K562 (cell line): ENCODE measurements around the gene TMEM156. TPM values are rescaled to one million over a fixed set of nuclear protein-coding genes. Genes with fewer than 3 reads are reported as not detected.

Experiments
- ATAC-seq: fragments of 200-7000 bp; cut with Tn5 transposase; 3 replicates; pipeline ENCODE4 v1.9.1; 2020; ENCODE audit warnings: moderate library complexity
- BruUV-seq: library from RNA; stranded (reverse); fragments of 400-500 nt; replicated peaks from 2 replicates; lab custom pipeline; 2021; lab: Mats Ljungman, UMichigan
- CTCF ChIA-PET: fragments of 300-600 bp; formaldehyde crosslinking; extraction: SDS; loops from one replicate; lab custom pipeline; 2021; ENCODE audit warnings: low intra/inter-chr PET ratio; lab: Yijun Ruan, JAX
- POLR2A ChIA-PET: fragments of 300-600, 350-650 bp; sonication (Branson Sonifier 250); formaldehyde crosslinking; extraction: SDS; loops from one replicate; lab custom pipeline; 2021; ENCODE audit warnings: antibody characterized with exemption, inconsistent platforms; lab: Yijun Ruan, JAX
- DNase-seq, 4 experiments: peaks; one replicate each; pipeline versions ENCODE4 v3.0.0 to v3.0.0-alpha.2; 2011 to 2018; ENCODE audit warnings: low spot score in 3 of 4, mixed read lengths in 3 of 4; ENCODE audit errors: extremely low read depth in 1 of 4
- FAIRE-seq: peaks from 2 replicates; lab custom pipeline; 2011; peaks lifted over from hg19 to GRCh38; lab: Jason Lieb, UNC
- H2AFZ ChIP-seq: 2 replicates; pipeline ENCODE4 v1.6.0; 2011; ENCODE audit warnings: low read depth, low read length, control low read depth, inconsistent platforms
- H3K27ac ChIP-seq: fragments of 200-600 bp; 3 replicates; pipeline ENCODE4 v1.8.0; 2011; ENCODE audit warnings: low read depth, mild to moderate bottlenecking, control low read depth, inconsistent platforms, low read length, moderate library complexity, mixed read lengths; ENCODE audit errors: extremely low read depth
- H3K27me3 ChIP-seq, 2 experiments: fragments of 300-600 bp in 1 of 2; 2 replicates in 1 of 2; 3 replicates in 1 of 2; pipeline versions ENCODE4 v1.6.0 to v1.8.0; 2011; ENCODE audit warnings: inconsistent platforms in 2 of 2, low read length in 2 of 2, mild to moderate bottlenecking in 1 of 2, mixed read lengths in 1 of 2, moderate library complexity in 1 of 2; ENCODE audit not compliant: control insufficient read depth in 2 of 2, insufficient read depth in 2 of 2
- H3K36me3 ChIP-seq: fragments of 300-600 bp; 3 replicates; pipeline ENCODE4 v1.8.0; 2011; ENCODE audit warnings: mild to moderate bottlenecking, low read length, inconsistent platforms; ENCODE audit not compliant: control insufficient read depth, insufficient read depth
- H3K4me1 ChIP-seq, 2 experiments: fragments of 200-600 bp in 1 of 2; replicated peaks in 1 of 2; 2 replicates in 1 of 2; 3 replicates in 1 of 2; pipeline versions ENCODE4 v1.5.1 to v1.8.0; 2011; ENCODE audit warnings: inconsistent platforms in 2 of 2, low read length in 2 of 2, mild to moderate bottlenecking in 1 of 2, mixed read lengths in 1 of 2, moderate library complexity in 1 of 2; ENCODE audit not compliant: control insufficient read depth in 2 of 2, insufficient read depth in 2 of 2
- H3K4me2 ChIP-seq: 2 replicates; pipeline ENCODE4 v1.6.1; 2011; ENCODE audit warnings: low read length, control low read depth, inconsistent platforms, mixed read lengths; ENCODE audit not compliant: insufficient read depth
- H3K4me3 ChIP-seq: fragments of 200-600 bp; sonication (generic), shearing (Covaris generic); 2 replicates; pipeline ENCODE4 v1.5.1; 2016; ENCODE audit warnings: control low read depth, inconsistent platforms
- H3K79me2 ChIP-seq: fragments of 200-600 bp; 3 replicates; pipeline ENCODE4 v1.8.0; 2011; ENCODE audit warnings: low read length, inconsistent platforms; ENCODE audit not compliant: control insufficient read depth, insufficient read depth
- H3K9ac ChIP-seq, 2 experiments: 2 replicates each; pipeline versions ENCODE4 v1.6.0 to v1.6.1; 2011; ENCODE audit warnings: low read depth in 2 of 2, low read length in 2 of 2, control low read depth in 1 of 2, inconsistent platforms in 1 of 2, mild to moderate bottlenecking in 1 of 2, mixed read lengths in 1 of 2; ENCODE audit not compliant: insufficient read depth in 1 of 2
- H3K9me1 ChIP-seq: one replicate; pipeline ENCODE4 v1.6.0; 2011; ENCODE audit warnings: inconsistent platforms, mild to moderate bottlenecking, low read length, moderate library complexity; ENCODE audit not compliant: control insufficient read depth, insufficient read depth
- H3K9me3 ChIP-seq: replicated peaks from 2 replicates; pipeline ENCODE4 v1.5.1; 2011; ENCODE audit warnings: low read depth, low read length, inconsistent platforms; ENCODE audit not compliant: control insufficient read depth, insufficient read depth
- H4K20me1 ChIP-seq: replicated peaks from 2 replicates; pipeline ENCODE4 v1.6.1; 2011; ENCODE audit warnings: low read length, inconsistent platforms, mixed read lengths; ENCODE audit not compliant: control insufficient read depth, insufficient read depth
- CBFB ChIP-seq: sonication (generic); formaldehyde crosslinking; IDR thresholded peaks from 2 replicates; pipeline ENCODE4 v1.4.0; 2020; ENCODE audit warnings: mild to moderate bottlenecking, missing genetic modification reagents
- CEBPG ChIP-seq, 3 experiments: fragments of 200-800 bp in 1 of 3; sonication (Bioruptor generic) in 1 of 3; sonication (generic) in 1 of 3; formaldehyde crosslinking in 1 of 3; IDR thresholded peaks in 2 of 3; conservative IDR thresholded peaks in 1 of 3; 2 replicates each; pipeline versions ENCODE4 v1.6.1 to v1.8.0; 2016 to 2022; ENCODE audit warnings: missing compliant biosample characterization in 2 of 3, missing genetic modification characterization in 2 of 3, mild to moderate bottlenecking in 1 of 3, missing genetic modification reagents in 1 of 3
- HLTF ChIP-seq: fragments of 450-650 bp; IDR thresholded peaks from 2 replicates; pipeline ENCODE4 v1.6.1; 2016
- NFXL1 ChIP-seq: fragments of 450-650 bp; formaldehyde crosslinking; IDR thresholded peaks from 2 replicates; pipeline ENCODE4 v1.4.0; 2021; ENCODE audit warnings: mild to moderate bottlenecking
- RAD51 ChIP-seq: fragments of 450-650 bp; IDR thresholded peaks from 2 replicates; pipeline ENCODE4 v1.7.1; 2016; ENCODE audit warnings: low read depth, mild to moderate bottlenecking, borderline replicate concordance
- ZNF3 ChIP-seq: fragments of 250-450 bp; sonication (Bioruptor Pico); IDR thresholded peaks from 2 replicates; pipeline ENCODE4 v1.5.0; 2021; ENCODE audit warnings: mild to moderate bottlenecking, moderate library complexity
- WGBS: fragments of 100-300 bp; shearing (Covaris generic); methylation state at CpG from one replicate; pipeline ENCODE4 v1.1.6; 2016; ENCODE audit warnings: low coverage, mixed read lengths; ENCODE audit not compliant: insufficient coverage; ENCODE audit errors: missing lambda C conversion rate; 5-methylcytosine and 5-hydroxymethylcytosine counted together
- in situ Hi-C: fragments of 300-500 bp; cut with MboI; formaldehyde crosslinking; loops from 4 replicates; pipeline ENCODE4 v1.15.0; 2018; ENCODE audit warnings: inconsistent platforms, mixed read lengths
- intact Hi-C: fragments of 100-400 bp; cut with micrococcal nuclease; formaldehyde crosslinking; loops from 2 replicates; pipeline ENCODE4 v1.14.2; 2022
- polyA plus RNA-seq, 8 experiments: library from polyadenylated mRNA; depleted of rRNA in 4 of 8; stranded (reverse) in 5 of 8; unstranded in 3 of 8; fragments of >200 nt; fragmentation: Nextera tagmentation in 2 of 8; fragmentation: Illumina TruSeq in 1 of 8; extraction: Ambion mirVana in 2 of 8; extraction: Trizol in 1 of 8; gene quantifications; 2 replicates each; pipeline versions ENCODE4 v1.2.1 to v1.2.3, GENCODE V29; 2011 to 2014; ENCODE audit warnings: inconsistent platforms in 1 of 8, missing spikeins in 1 of 8
- total RNA-seq, 7 experiments: library from RNA; depleted of rRNA in 6 of 7; stranded (reverse); fragments of >200 nt in 6 of 7; fragmentation: Illumina TruSeq in 2 of 7; extraction: Trizol in 2 of 7; gene quantifications; 2 replicates each; pipeline versions ENCODE4 v1.2.1 to v1.2.3, GENCODE V29; 2011 to 2021; ENCODE audit warnings: low replicate concordance in 1 of 7
- TF ChIP-seq, protein P1 (sequence below): fragments of 450-650 bp; IDR thresholded peaks from 2 replicates; pipeline ENCODE4 v1.6.1; 2018; ENCODE audit not compliant: partially characterized antibody
- TF ChIP-seq, protein P2 (sequence below): fragments of 250-450 bp; sonication (Bioruptor Pico); IDR thresholded peaks from 2 replicates; pipeline ENCODE4 v1.8.0; 2022; ENCODE audit warnings: moderate library complexity, mild to moderate bottlenecking, inconsistent platforms

TMEM156 gene
- total and polyA plus RNA-seq, 9 of the 15 experiments (the other 6 are each of a cell fraction or from before 2014, with no cell fraction given), result 3.5 to 9.6 (median 6.4) TPM

DNA sequence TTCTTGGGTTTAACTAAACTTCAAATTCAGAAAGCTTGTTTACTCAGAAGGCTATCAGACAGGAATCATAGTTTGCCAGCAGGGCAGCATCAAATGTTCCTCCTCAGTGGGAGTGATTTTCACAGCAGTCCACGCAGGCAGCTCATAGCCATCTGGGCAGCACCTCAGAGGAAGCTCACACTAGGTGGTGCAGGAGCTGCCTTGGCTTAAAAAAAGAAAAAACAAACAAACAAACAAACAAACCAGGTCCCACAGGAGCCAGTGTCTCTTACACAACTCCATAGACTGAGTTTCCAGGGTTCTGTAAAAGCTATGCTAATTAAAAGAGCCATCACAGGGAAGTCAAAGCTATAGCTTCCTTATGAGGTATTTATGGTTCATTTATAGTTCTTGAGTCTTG is 19.3 kb upstream of the TMEM156 start:
- in situ Hi-C loops, result no loop called here
- WGBS, result 57% methylated on average over 1 of the region's 1 CpG
- H3K9ac ChIP-seq, result no peak overlapping the region
- no peak overlapping the region for H3K4me3 ChIP-seq
- no peak for FAIRE-seq
- no peaks in the 10 kb centered on the region for H3K27me3 ChIP-seq
- no peak overlapping the region for H2AFZ ChIP-seq
- no peaks in the 10 kb centered on the region for H3K9me1 ChIP-seq
- no peak for ATAC-seq
- ChIA-PET POLR2A (interaction anchor here (0.6 to 2.3 kb wide), 5 partner anchors 12 to 84 kb away, joined by 3 to 7 read pairs (median 5); no protein-coding TSS in a partner anchor), CTCF (no interaction called here)
- intact Hi-C loops, result no loop called here
- BruUV-seq, result no TSS peak
- DNase-seq, result no peak
- H3K36me3 ChIP-seq, result no peaks in the 10 kb centered on the region
- peaks cover 20% of the 10 kb centered on the region for H3K79me2 ChIP-seq
- no peaks in the 10 kb centered on the region for H4K20me1 ChIP-seq
- peaks cover 0 to 15% of the 10 kb centered on the region in 2 experiments; a peak in 3 of 5 replicates for H3K4me1 ChIP-seq
- H3K4me2 ChIP-seq, result no peak overlapping the region
- TF ChIP-seq NFXL1 (CRISPR knock-in tag) (no peak), RAD51 (no peak), ZNF3 (CRISPR knock-in tag) (no peak), CEBPG (CRISPR knock-in tag; IDR thresholded peaks at IDR 0.05) (no peak), CEBPG (tag; conservative IDR thresholded peaks at IDR 0.05 in 1 of 2, IDR thresholded peaks at IDR 0.05 in 1 of 2) (no peak), HLTF (no peak), CBFB (no peak)
- TF ChIP-seq, protein P1, sequence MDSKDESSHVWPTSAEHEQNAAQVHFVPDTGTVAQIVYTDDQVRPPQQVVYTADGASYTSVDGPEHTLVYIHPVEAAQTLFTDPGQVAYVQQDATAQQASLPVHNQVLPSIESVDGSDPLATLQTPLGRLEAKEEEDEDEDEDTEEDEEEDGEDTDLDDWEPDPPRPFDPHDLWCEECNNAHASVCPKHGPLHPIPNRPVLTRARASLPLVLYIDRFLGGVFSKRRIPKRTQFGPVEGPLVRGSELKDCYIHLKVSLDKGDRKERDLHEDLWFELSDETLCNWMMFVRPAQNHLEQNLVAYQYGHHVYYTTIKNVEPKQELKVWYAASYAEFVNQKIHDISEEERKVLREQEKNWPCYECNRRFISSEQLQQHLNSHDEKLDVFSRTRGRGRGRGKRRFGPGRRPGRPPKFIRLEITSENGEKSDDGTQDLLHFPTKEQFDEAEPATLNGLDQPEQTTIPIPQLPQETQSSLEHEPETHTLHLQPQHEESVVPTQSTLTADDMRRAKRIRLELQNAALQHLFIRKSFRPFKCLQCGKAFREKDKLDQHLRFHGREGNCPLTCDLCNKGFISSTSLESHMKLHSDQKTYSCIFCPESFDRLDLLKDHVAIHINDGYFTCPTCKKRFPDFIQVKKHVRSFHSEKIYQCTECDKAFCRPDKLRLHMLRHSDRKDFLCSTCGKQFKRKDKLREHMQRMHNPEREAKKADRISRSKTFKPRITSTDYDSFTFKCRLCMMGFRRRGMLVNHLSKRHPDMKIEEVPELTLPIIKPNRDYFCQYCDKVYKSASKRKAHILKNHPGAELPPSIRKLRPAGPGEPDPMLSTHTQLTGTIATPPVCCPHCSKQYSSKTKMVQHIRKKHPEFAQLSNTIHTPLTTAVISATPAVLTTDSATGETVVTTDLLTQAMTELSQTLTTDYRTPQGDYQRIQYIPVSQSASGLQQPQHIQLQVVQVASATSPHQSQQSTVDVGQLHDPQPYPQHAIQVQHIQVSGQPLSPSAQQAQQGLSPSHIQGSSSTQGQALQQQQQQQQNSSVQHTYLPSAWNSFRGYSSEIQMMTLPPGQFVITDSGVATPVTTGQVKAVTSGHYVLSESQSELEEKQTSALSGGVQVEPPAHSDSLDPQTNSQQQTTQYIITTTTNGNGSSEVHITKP, result no peak
- TF ChIP-seq, protein P2, sequence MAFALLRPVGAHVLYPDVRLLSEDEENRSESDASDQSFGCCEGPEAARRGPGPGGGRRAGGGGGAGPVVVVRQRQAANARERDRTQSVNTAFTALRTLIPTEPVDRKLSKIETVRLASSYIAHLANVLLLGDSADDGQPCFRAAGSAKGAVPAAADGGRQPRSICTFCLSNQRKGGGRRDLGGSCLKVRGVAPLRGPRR (CRISPR knock-in tag), result no peak
- no peak overlapping the region for H3K27ac ChIP-seq
- H3K9me3 ChIP-seq, result no peaks in the 10 kb centered on the region
